GM19324 (cell line): ENCODE measurements around the gene CTTNBP2.
A peak's percentile ranks its signal among the peaks of the same experiment; 100 is the strongest.
"Not testable (repeated sequence)": the region's sequence is repeated elsewhere in the genome, so short reads cannot be mapped to it uniquely, and the experiment has no call there.

Source experiments
- ATAC-seq: cut with Tn5 transposase; IDR thresholded peaks from one replicate; pipeline ENCODE4 v1.9.1; 2021; ENCODE audit warnings: mild to moderate bottlenecking, moderate library complexity; ENCODE audit not compliant: unreplicated experiment, low FRiP score

The CTTNBP2 gene

DNA sequence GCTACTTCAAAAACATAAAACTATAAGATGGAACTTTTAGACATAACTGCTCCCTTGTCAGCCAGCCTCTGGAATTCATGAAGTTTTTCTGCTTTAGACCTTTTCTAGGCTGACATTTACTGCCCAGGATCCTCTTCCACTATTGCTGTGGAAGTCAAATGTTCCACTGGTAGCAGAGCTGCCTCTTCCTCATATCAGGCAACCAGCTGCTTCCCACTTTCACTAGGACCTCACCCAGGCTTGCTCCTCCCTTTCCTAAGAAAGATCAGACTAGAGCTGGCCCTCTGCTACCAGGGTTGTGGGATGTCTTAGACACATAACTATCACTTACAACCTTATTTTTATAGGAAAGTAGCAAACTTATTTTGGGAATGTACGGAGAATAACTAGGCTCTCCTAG is 121.5 kb downstream of the CTTNBP2 start:
- no peak for ATAC-seq

DNA sequence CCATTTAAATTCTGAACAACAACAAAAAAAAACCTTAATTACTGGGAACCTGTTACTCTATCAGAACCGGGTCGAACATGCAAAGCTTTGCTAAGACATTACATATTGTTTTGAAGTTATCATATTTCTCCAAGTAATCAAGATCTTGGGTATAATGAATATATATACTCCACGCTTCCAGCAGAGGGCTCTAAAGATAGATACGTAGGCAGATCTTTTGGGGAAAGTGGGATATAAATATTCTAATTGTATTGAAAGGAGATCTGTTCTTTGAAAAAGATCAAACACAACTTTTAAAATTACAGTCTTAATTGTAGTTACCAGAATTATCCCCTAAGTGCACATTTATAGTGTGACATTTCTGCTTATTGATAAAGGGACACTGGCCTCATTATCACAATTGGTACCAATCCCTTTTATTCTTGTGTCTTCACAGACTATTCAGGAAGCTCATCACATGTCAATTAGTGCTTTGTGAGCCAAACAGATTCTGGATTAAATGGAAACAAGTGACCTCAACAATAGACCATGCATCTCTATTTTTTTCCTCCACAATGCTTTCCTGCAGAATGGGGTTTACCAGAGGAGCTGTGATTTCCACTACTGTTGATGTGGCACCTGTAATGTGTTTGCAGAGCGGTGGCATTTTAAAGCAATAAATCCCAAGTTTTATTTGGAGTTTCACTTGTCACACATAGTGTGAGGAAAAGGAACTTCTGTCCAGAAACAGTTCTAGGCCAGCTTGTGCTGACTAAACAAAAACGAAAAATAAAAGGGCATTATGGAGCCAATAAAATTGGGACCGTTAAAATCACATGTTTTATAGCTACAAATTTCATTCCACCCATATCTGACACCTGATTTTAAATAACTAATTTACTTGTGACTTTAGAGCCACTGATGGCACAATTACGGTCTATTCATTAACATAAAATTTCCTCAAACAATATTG is 122.4 kb downstream of the CTTNBP2 start:
- ATAC-seq: no peak

DNA sequence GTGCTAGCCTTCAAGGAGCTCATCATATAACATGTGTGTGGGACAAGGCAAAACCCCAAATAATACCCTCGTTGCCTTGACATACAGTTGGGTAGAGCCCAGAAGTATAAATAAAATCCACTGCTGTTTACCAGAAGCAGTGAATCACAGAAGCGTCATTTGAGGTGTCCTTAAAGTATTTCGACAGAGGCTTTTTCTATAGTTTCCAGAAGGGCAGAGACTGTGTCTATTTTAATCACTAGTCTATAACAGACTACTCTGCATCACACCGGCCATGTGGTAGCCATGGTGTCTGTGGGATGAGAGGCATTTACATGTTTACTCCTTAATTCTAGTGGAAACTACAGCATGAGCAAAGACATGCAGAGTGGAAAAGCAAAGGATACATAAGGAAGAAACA is 131.3 kb downstream of the CTTNBP2 start:
- no peak for ATAC-seq

DNA sequence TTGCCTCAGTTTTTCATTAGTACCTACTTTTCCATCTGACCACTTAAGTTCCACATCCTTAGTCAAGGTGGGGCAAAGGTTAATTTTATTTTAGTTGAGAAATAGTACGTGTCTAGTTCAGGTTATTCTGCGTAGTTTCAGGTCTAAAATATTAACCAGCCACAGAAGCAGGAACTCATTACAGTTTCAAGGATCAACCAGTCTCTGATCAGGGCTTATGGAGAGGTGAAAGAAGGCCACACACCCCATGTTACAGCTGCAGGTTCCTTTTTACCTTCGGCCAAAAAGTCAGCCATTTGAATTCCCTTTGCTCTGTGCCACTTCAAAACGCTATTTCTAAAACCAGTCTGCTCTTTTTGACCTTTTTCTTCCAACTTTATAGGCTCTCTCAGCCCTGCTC is 134.2 kb downstream of the CTTNBP2 start:
- no peak for ATAC-seq

DNA sequence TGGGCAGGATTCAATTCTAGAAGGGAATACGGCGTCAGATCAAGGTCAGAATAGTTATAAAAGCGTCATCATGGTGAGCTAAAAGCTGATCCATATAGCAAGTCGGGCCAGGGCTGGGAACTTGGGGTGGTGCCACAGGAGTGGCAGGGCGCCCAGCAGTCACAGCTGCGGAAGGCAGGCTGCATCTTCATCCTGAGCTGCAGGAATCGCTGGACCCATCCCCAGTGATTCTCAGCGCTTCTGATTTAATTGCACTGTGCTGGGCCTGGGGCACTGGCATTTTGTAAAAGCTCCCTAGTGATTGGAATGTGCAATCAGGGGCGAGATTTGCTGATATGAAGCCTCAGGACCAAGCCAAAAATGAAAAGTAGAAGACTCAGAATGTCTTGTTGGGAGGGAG is 135.3 kb downstream of the CTTNBP2 start:
- no peak for ATAC-seq

DNA sequence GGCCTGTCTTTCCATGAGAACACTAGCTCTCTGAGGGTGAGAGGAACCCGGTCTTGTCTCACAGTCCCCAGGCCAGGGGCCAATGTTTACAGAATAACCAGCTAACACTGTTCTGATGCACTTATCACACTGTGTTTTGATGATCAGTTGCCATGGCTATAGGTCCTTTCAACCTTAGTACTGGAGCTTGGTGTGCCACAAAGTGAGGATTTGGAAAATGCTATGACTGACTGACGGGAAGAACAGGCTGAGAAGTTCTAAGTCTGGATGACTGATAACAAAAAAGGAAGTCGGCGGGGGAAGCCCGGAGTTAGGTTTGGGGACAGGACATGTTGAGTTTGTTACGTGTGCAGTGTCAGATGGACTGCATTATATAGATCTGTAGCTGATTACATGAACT is 141.8 kb downstream of the CTTNBP2 start:
- peak; percentile 74 for ATAC-seq

DNA sequence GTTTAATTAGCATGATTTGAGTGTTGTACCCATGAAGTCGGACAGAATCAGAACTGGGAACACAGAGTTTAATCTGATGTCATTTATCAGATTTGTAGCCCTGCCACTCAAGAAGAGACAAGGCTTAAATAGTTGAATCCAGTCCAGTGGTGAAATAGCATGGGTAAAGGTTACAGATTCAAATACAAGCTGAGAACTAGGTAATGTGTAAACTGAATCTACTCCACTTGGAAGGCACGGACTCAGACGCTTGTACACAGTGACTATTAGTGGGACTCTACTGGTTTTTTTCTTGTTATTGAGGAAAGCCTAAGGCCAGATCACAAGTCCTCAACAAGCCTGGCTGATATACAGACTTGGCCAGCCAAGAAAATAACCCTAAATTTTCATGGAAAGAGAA is 142.9 kb downstream of the CTTNBP2 start:
- no peak for ATAC-seq

DNA sequence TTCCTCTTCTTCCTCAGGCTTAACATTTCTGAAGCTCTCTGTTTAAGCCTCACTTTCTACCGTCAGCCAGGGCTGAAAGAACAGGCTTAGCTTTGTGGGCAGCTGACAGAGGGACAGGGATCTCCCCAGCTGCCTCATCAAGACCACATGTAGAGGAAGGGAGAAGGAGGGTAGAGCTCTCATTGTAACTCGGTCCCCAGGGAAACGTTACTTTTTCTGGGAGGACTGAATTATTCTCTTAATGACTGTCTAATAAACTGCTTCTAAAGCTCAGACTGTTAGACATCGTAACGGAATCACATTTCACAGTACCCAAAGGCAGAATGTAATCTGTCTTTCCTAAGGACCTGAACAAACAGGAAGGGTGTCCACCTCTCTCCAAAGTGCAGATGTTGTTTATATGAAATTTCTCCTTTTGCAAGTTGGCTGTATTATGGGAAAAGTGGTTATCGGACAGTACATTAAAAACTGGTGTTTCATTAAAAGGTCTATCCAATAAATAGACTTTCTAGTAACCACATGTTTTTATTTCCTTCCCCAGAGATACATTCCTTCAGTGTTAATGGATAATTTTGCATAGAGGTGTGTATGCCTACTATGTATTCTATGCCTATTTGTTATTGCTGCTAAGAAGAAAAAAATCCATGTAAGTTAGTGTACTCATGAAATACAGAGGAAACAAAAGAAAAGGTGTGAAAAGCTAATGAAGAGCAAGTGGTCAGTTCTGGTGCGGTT is 144.2 kb downstream of the CTTNBP2 start:
- ATAC-seq: peak; percentile 44

DNA sequence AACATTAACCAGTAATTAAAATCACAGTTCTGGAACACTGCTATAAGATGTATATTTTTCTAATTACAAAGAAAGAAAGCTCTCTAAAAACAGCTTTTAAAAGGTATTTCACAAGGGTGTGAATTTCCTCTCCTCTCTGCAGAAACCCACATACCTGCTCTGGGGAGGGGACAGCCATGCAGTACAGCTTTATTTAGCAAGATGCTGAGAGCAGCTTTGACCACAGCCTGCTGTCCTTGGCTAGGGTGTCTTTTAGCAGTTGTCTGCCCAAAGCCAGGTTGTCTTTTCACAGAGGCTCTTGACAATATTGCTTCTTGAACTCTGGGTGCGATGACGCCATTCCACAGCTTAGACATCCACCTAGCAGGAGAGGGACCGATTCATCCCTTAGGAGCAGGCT is 148.3 kb downstream of the CTTNBP2 start:
- ATAC-seq: no peak

DNA sequence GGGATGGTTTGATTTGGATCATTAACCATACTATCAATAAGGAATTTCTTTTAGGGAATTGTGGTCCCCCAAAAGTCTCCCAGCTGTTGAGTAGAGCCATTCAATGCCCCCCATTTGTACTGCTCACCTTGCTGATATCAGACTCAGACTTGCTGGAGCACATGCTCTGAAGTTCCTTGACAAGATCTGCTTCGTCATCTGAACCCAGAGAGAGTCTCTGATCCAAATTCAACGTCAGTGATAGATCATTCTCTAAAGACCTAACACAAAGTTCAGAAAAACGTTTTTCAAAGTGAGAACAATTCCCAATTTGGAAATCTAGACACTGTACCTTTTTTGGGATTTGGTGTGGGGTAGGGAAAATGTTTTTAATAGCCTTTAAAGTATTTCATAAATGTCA is 153.9 kb downstream of the CTTNBP2 start:
- no peak for ATAC-seq

DNA sequence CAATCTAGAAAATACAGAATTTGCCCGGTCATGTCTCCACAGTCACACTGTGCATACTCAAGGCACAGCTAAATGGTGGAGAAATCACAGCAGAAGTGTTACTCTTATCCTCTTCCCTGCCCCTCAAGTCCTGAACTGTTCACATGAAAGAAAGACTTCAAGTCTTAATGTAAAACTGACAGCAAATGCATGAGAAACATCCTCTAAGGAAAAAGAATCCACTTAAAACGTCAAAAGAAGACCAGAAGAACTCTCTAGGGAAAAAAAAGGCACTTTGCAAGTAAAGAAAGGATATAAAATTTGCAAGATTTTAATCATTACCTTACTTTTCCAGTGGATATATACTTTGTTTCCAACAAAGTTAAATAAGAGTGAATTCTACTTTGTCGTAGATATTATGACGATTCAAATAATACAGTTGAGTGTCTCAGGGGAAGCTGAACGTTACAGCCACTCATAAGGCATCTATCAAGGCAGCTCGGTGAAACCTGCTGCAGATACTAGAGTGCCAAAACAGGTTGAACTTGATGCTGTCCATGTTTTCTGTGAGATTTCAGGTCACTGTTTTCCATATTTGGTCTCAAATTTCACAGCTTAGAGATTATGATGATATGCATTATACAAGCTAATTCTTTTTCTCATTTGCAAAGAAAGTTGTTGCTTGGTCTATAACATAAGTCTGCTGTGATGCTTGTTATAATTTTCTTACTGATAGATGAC is 155.0 kb downstream of the CTTNBP2 start:
- ATAC-seq: no peak

DNA sequence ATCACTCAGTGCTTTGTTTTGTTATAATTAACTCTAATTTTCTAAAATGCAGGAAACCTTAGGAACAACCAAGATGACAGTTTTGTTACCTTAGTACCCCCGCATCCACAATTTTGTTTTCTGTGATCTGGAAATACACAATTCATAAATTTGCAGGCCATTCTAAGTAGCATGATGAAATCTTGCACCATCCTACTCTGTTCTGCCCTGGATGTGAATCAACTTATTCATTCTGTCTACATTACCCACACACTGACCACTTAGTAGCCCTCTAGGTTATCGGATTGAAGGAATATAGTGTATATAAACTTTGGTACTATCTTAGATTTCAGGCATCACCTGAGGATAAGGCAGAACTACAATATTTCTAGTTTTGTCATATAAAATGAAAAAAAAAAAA is 155.9 kb downstream of the CTTNBP2 start:
- ATAC-seq: no peak

DNA sequence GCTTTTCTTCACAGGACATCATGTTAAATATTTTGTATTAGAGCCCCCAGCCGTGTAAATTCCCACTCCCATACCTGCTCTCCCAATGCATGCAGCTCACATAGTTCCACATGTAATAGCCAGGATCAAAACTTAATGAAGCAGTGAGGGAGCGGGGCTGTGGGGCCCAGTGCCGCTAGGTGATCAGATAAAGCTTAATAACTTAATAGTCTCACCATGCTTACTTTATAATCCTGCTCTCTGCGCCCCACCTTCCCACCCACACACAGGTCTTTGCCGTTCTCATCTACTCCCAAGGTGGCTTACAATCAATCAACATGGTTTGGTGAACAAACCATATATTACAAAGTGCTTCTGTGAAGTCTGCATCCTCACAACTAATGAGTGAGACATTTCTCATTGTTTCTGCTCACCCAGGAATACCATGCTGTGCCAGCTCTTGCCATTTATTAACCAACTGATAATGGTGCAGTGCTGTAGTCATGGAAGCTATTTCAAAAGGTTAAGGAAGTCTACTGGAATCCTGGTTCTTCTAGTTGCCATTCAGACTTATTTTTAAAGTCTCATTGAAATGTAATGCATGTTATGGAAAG is 156.4 kb downstream of the CTTNBP2 start:
- no peak for ATAC-seq

DNA sequence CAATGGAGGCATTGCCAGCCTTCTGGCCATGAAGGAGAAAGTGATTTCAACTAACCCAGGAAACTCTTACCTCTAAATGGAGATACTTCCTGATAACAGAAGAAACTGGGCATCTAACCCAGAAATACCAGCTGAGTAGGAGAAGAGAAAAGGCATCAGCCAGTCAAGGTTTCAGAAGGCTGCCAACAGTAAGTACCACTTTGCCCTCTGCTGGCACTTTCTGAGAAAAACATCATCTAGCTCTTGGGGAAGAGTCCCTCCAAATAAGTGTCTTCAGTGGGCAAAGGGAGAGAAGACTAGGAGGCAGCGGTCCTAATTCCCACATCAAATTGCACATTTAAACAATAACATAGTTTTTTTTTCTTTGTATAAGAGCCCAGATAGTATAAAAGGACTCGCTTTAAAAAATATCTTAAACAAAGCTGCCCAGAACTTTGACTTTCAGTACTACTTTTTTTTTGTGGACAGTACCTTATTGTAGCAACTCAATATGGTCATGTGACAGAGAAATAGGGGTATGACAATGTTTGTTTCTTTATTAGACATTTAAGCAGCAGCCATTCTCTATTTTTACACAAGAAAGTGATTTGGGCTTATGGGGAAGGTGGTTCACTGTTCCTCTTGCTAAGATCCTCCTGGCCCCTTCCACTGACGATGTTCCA is 157.3 kb downstream of the CTTNBP2 start:
- ATAC-seq: peak; percentile 81

DNA sequence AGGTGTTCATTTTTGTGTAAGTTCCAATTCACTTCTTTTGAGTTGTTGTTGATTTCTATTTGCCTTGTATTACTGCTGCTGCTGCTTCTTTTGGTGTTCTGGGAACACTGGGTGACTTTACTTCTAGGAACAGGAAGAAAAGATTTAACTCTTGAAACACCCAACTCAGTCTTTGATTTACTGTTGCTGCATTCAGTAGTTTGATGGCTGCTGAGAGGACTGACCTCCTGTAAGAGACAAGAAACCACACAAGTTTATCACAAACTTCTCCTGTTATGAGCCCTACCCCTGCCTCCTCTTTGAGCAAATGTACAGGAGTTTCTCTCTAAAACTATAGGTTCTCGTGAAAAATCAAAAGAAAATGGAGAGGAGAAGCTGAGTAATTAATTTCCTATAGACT is 161.7 kb downstream of the CTTNBP2 start:
- no peak for ATAC-seq

DNA sequence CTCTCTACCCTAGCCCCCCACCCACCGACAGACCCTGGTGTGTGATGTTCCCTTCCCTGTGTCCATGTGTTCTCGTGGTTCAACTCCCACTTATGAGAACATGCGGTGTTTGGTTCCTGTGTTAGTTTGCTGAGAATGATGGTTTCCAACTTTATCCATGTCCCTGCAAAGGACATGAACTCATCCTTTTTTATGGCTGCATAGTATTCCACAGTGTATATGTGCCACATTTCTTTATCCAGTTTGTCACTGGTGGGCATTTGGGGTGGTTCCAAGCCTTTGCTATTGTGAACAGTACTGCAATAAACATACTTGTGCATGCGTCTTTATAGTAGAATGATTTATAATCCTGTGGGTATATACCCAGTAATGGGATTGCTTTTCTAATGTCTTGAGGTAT is 165.1 kb downstream of the CTTNBP2 start:
- not testable (repeated sequence) for ATAC-seq

DNA sequence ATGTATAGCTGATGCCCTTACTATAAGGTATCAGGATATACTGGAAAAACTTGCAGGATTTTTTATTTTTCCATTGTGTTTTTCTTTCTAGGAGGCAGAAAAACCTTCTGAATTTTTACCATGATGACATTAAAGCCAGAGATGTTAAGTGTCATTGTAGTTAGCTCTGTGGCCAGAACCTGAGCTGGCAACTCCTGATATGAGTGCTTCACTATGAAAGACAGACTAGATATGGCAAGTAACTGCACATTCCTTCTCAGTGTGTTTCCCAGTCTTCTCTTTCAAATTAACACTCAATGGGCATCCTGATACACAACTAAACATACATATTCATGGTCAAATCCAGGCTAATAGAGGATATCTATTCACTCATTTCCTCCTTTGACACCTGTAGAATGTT is 166.2 kb downstream of the CTTNBP2 start:
- ATAC-seq: no peak

DNA sequence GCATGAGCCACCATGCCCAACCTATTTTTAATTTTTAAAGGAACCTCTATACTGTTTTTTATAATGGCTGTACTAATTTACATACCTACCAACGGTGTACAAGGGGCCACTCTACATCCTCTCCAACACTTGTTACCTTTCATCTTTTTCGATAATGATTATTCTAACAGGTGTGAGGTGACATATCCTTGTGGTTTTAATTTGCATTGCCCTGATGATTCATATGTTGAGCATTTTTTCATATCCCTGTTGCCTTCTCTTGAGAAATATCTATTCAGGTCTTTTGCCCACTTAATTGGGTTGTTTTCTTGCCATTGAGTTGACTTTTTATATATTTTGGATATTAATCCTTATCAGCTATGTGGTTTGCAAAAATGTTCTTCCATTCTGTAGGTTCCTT is 167.0 kb downstream of the CTTNBP2 start:
- no peak for ATAC-seq

DNA sequence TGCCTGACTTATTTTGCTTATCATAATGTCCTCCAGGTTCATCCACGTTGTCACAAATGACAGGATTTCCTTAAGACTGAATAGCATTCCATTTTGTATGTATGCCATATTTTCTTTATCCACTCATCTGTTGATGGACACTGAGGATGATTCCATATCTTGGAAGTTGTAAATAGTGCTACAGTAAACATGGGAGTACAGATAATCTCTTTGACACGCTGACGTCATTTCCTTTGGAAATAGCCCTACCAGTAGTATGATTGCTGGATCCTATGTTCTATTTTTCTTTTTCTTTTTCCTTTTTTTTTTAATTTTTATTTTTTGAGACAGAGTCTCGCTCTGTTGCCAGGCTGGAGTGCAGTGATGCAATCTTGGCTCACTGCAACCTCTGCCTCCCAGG is 167.6 kb downstream of the CTTNBP2 start:
- no peak for ATAC-seq

DNA sequence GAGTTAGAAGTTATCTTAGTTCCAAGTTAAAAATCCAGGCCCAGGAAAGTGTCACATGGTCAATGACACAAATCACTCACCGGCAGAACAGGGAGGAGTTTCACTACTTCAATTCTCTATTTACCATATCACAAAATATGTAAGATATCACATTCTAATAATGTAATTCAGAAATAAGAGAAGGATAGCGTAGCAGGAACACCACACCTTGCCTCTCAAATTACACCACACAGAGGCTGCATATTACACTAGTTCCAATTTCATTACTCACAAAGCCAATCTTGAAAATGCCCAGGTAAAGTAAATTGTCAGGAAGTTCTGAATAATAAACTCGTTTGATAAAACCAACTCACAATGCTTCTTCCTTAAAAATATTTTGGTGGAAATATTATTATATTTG is 169.2 kb downstream of the CTTNBP2 start:
- no peak for ATAC-seq
